Measurements from ENCODE around the gene RTP3. TPM values are rescaled to one million over a fixed set of nuclear protein-coding genes. Genes with fewer than 3 reads are reported as not detected.
A peak's percentile ranks its signal among the peaks of the same experiment; 100 is the strongest.

RTP3 gene
- not detected for polyA plus RNA-seq (2013, experiment 1 of 2)
- polyA plus RNA-seq (2013, experiment 2 of 2), result not detected

DNA sequence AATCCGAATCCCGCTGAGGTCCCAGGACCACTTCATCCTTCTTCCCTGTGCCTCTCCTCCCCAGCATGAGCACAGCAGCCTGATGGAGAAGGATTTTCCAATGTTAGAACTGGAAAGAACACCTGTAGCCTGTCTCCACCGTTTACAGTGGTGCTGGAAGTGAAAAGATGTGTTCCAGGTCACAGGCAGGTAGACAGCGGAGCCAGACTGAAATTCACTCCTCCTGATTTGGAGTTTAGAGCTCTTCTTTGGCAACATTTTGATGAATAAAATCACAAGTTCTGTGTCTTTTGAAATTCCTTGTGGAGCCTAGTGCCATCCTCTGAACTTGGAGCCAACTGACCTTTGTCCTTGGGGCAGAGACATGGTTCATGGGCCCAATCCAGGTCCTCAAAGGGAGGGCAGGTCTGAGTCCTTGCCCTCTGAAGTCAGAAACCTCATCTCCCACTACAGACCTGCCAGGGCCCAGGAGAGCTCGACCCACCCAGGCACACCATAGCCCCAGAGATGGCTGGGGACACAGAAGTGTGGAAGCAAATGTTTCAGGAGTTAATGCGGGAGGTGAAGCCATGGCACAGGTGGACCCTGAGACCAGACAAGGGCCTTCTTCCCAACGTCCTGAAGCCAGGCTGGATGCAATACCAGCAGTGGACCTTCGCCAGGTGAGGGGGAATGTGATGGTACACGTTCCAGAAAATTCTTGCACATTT lies at the start of gene RTP3:
Gene RTP3 (plus strand): TSS at position 421 of the 710 bp plus-strand sequence. CDS start 87 bp downstream, at position 508.
- no peaks in the 10 kb centered on the region for H3K36me3 ChIP-seq (replicated peaks in 1 of 2; ENCODE audit: control insufficient read depth in 2 of 2, insufficient read depth in 2 of 2, low read length in 2 of 2)
- no peaks in the 10 kb centered on the region for H3K79me1 ChIP-seq (ENCODE audit: low read depth, low read length)
- H3K9ac ChIP-seq (ENCODE audit: low read depth, low read length, poor library complexity), result no peak within 1 kb of the TSS
- no peak within 1 kb of the TSS for H4K91ac ChIP-seq (ENCODE audit: low read depth, low read length, poor library complexity)
- peak within 1 kb of the TSS; percentile 44 for H3K23ac ChIP-seq (ENCODE audit: low read depth, low read length, poor library complexity)
- peaks cover 0 to 6% (median 0%) of the 10 kb centered on the region in 3 experiments for H3K27me3 ChIP-seq (ENCODE audit: control insufficient read depth in 3 of 3, insufficient read depth in 3 of 3, low read depth in 1 of 3, low read length in 3 of 3)
- H2BK12ac ChIP-seq (ENCODE audit: low read length), result no peak within 1 kb of the TSS
- H2AK5ac ChIP-seq (ENCODE audit: low read depth, low read length), result peak within 1 kb of the TSS; percentile 40
- H3K9me3 ChIP-seq (replicated peaks in 1 of 2; ENCODE audit: control insufficient read depth in 2 of 2, insufficient read depth in 1 of 2, low read depth in 1 of 2, low read length in 2 of 2), result no peaks in the 10 kb centered on the region
- no peak for DNase-seq (ENCODE audit: low spot score)
- no CpG with 5 or more reads among the region's 9 CpGs for WGBS, 2 donors (ENCODE audit: extremely low coverage in 2 of 2, insufficient read length in 2 of 2, insufficient replicate concordance in 1 of 2)
- H4K8ac ChIP-seq (ENCODE audit: low read depth, low read length), result no peak within 1 kb of the TSS
- no peak within 1 kb of the TSS for H2AFZ ChIP-seq (ENCODE audit: low read length)
- peak within 1 kb of the TSS; percentile 4 for H3K18ac ChIP-seq (ENCODE audit: low read length)
- no peaks in the 10 kb centered on the region for H3K4me1 ChIP-seq (ENCODE audit: control insufficient read depth in 2 of 2, insufficient read depth in 1 of 2, low read depth in 1 of 2, low read length in 2 of 2)
- no peak within 1 kb of the TSS for H3K4ac ChIP-seq (ENCODE audit: low read length)
- H2BK5ac ChIP-seq (ENCODE audit: low read length), result no peak within 1 kb of the TSS
- no peak within 1 kb of the TSS for H3K27ac ChIP-seq (replicated peaks; ENCODE audit: low read length)
- H3K14ac ChIP-seq (ENCODE audit: low read length), result no peak within 1 kb of the TSS
- H2BK120ac ChIP-seq (ENCODE audit: low read depth, low read length), result no peak within 1 kb of the TSS
- H3K4me3 ChIP-seq (ENCODE audit: low read length in 2 of 2), result no peak within 1 kb of the TSS
- no peak within 1 kb of the TSS for H2BK15ac ChIP-seq (ENCODE audit: low read length)
- H3K4me2 ChIP-seq (ENCODE audit: insufficient read depth, low read length, poor library complexity, severe bottlenecking), result no peak within 1 kb of the TSS

DNA sequence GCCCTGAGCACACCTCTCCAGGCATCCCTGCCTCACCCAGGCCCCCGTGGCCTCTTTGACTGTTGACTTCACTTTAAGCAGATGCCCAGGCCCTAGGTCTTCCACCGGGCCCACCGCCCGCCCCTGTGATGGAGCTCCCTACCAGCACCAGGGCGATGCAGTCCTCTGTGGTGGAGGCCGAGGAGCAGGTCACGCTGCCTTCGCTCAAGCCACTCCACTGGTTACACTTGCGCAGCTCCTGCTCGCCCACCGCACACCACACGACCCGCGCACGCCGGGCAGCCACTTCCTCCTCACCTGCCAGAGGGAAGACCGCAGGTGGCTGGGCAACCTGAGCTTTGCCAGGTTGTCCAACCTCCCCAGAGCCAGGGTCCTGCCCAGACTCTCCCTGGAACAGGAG lies 49.1 kb upstream of the RTP3 start:
- Histone ChIP-seq H2AK5ac (ENCODE audit: low read depth, low read length) (no peak overlapping the region), H2BK15ac (ENCODE audit: low read length) (peak overlapping the region; percentile 51), H3K23ac (ENCODE audit: low read depth, low read length, poor library complexity) (no peak overlapping the region), H3K9me3 (replicated peaks in 1 of 2; ENCODE audit: control insufficient read depth in 2 of 2, insufficient read depth in 1 of 2, low read depth in 1 of 2, low read length in 2 of 2) (no peaks in the 10 kb centered on the region), H3K79me1 (ENCODE audit: low read depth, low read length) (no peaks in the 10 kb centered on the region), H2BK12ac (ENCODE audit: low read length) (no peak overlapping the region), H2AFZ (ENCODE audit: low read length) (no peak overlapping the region), H3K14ac (ENCODE audit: low read length) (no peak overlapping the region), H3K4me2 (ENCODE audit: insufficient read depth, low read length, poor library complexity, severe bottlenecking) (no peak overlapping the region), H3K18ac (ENCODE audit: low read length) (peak overlapping the region; percentile 41), H3K4me1 (ENCODE audit: control insufficient read depth in 2 of 2, insufficient read depth in 1 of 2, low read depth in 1 of 2, low read length in 2 of 2) (peaks cover 0 to 2% of the 10 kb centered on the region in 2 donors), H4K8ac (ENCODE audit: low read depth, low read length) (no peak overlapping the region), H3K36me3 (replicated peaks in 1 of 2; ENCODE audit: control insufficient read depth in 2 of 2, insufficient read depth in 2 of 2, low read length in 2 of 2) (no peaks in the 10 kb centered on the region), H3K4me3 (ENCODE audit: low read length in 2 of 2) (no peak overlapping the region), H2BK120ac (ENCODE audit: low read depth, low read length) (no peak overlapping the region), H3K9ac (ENCODE audit: low read depth, low read length, poor library complexity) (no peak overlapping the region), H3K27me3 (ENCODE audit: control insufficient read depth in 3 of 3, insufficient read depth in 3 of 3, low read depth in 1 of 3, low read length in 3 of 3) (no peaks in the 10 kb centered on the region), H3K4ac (ENCODE audit: low read length) (no peak overlapping the region), H3K27ac (replicated peaks; ENCODE audit: low read length) (no peak overlapping the region), H4K91ac (ENCODE audit: low read depth, low read length, poor library complexity) (no peak overlapping the region), H2BK5ac (ENCODE audit: low read length) (no peak overlapping the region)
- WGBS, 2 donors (ENCODE audit: extremely low coverage in 2 of 2, insufficient read length in 2 of 2, insufficient replicate concordance in 1 of 2), result no CpG with 5 or more reads among the region's 17 CpGs
- no peak for DNase-seq (ENCODE audit: low spot score)

DNA sequence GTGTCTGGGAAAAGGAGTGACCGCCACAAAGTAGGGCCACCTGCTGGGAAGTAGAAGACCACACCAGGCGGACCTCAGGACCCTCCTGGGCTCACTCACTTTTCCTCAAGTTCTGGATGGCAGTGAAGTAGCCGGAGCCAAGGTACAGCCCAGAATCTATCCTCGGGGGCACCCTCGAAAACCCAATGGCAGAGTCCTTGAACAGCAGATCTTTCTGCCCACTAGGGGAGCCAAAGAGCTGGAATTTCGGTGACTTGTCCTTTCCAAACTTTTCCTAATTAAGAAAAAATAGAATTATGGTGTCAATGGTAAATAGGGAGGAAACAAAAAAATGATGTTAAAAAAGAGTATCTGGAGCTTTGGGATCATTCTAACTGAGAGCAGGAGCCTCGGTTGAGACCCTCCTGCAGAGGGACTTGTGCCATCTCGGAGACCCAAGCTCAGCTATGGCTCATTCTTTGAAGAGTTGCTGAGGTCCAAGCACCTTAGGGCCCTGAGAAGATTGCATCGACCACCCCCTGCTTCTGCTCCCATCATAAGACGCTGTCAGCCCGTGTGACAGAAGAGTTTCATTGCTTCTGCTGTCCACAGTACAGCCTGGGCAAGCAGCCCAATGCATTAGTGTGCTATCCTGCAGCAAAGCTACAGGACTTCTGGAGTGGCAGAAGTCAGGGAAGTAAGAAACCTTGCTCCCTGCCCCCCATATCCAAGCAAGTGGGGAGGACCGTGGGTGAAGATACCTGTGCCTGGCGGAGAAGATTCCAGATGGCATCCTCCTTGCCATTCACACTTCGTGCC lies 47.8 kb upstream of the RTP3 start:
- Histone ChIP-seq H3K14ac (ENCODE audit: low read length) (no peak overlapping the region), H2BK120ac (ENCODE audit: low read depth, low read length) (no peak overlapping the region), H3K27me3 (ENCODE audit: control insufficient read depth in 3 of 3, insufficient read depth in 3 of 3, low read depth in 1 of 3, low read length in 3 of 3) (no peaks in the 10 kb centered on the region), H3K9ac (ENCODE audit: low read depth, low read length, poor library complexity) (no peak overlapping the region), H2BK15ac (ENCODE audit: low read length) (no peak overlapping the region), H4K8ac (ENCODE audit: low read depth, low read length) (peak overlapping the region; percentile 83), H4K91ac (ENCODE audit: low read depth, low read length, poor library complexity) (no peak overlapping the region), H3K4me2 (ENCODE audit: insufficient read depth, low read length, poor library complexity, severe bottlenecking) (no peak overlapping the region), H3K4me3 (ENCODE audit: low read length in 2 of 2) (no peak overlapping the region), H3K18ac (ENCODE audit: low read length) (no peak overlapping the region), H2AK5ac (ENCODE audit: low read depth, low read length) (no peak overlapping the region), H3K4me1 (ENCODE audit: control insufficient read depth in 2 of 2, insufficient read depth in 1 of 2, low read depth in 1 of 2, low read length in 2 of 2) (peaks cover 0 to 2% of the 10 kb centered on the region in 2 donors), H2BK5ac (ENCODE audit: low read length) (no peak overlapping the region), H3K27ac (replicated peaks; ENCODE audit: low read length) (no peak overlapping the region), H3K79me1 (ENCODE audit: low read depth, low read length) (no peaks in the 10 kb centered on the region), H2BK12ac (ENCODE audit: low read length) (no peak overlapping the region), H2AFZ (ENCODE audit: low read length) (no peak overlapping the region), H3K36me3 (replicated peaks in 1 of 2; ENCODE audit: control insufficient read depth in 2 of 2, insufficient read depth in 2 of 2, low read length in 2 of 2) (no peaks in the 10 kb centered on the region), H3K23ac (ENCODE audit: low read depth, low read length, poor library complexity) (peak overlapping the region; percentile 28), H3K4ac (ENCODE audit: low read length) (peak overlapping the region; percentile 55), H3K9me3 (replicated peaks in 1 of 2; ENCODE audit: control insufficient read depth in 2 of 2, insufficient read depth in 1 of 2, low read depth in 1 of 2, low read length in 2 of 2) (no peaks in the 10 kb centered on the region)
- DNase-seq (ENCODE audit: low spot score), result no peak
- no CpG with 5 or more reads among the region's 14 CpGs for WGBS, 2 donors (ENCODE audit: extremely low coverage in 2 of 2, insufficient read length in 2 of 2, insufficient replicate concordance in 1 of 2)

DNA sequence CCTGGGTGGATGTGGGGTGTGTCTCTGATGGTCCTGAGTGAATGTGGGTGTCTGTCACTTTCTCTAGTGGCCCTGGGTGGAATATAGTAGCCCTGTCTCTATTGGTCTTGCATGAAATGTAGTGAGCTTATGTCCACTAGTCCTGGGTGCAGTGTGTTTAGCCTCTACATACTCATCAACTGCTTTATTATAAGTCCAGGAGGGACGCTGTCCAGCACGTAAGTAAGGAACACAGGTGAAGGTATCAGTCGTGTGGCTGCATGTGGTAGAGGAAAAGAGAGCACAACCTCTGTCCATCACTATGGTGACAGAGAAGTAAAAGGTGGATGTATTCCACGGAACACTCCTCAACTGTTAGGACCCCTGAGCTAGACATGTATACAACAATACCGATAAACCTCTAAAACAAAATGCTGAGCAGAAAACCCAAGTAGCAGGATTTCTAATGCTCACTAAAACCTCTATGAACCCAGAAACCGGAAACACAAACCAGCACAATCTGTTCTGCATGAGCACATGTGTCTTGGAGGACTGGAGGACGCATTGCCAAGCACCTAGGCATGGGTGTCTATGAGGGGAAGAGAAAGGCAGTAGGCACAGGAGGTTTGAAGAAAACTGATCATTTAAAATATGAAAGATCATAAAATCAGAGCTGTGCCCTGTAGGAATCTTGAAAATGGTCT lies 44.1 kb upstream of the RTP3 start:
- Histone ChIP-seq H3K9me3 (replicated peaks in 1 of 2; ENCODE audit: control insufficient read depth in 2 of 2, insufficient read depth in 1 of 2, low read depth in 1 of 2, low read length in 2 of 2) (no peaks in the 10 kb centered on the region), H3K36me3 (replicated peaks in 1 of 2; ENCODE audit: control insufficient read depth in 2 of 2, insufficient read depth in 2 of 2, low read length in 2 of 2) (no peaks in the 10 kb centered on the region), H3K4me3 (ENCODE audit: low read length in 2 of 2) (no peak overlapping the region), H4K8ac (ENCODE audit: low read depth, low read length) (no peak overlapping the region), H2BK15ac (ENCODE audit: low read length) (no peak overlapping the region), H3K4ac (ENCODE audit: low read length) (no peak overlapping the region), H2BK5ac (ENCODE audit: low read length) (no peak overlapping the region), H3K14ac (ENCODE audit: low read length) (no peak overlapping the region), H3K23ac (ENCODE audit: low read depth, low read length, poor library complexity) (no peak overlapping the region), H2AFZ (ENCODE audit: low read length) (no peak overlapping the region), H2AK5ac (ENCODE audit: low read depth, low read length) (no peak overlapping the region), H2BK12ac (ENCODE audit: low read length) (no peak overlapping the region), H2BK120ac (ENCODE audit: low read depth, low read length) (no peak overlapping the region), H3K79me1 (ENCODE audit: low read depth, low read length) (no peaks in the 10 kb centered on the region), H3K27me3 (ENCODE audit: control insufficient read depth in 3 of 3, insufficient read depth in 3 of 3, low read depth in 1 of 3, low read length in 3 of 3) (no peaks in the 10 kb centered on the region), H3K4me2 (ENCODE audit: insufficient read depth, low read length, poor library complexity, severe bottlenecking) (no peak overlapping the region), H3K4me1 (ENCODE audit: control insufficient read depth in 2 of 2, insufficient read depth in 1 of 2, low read depth in 1 of 2, low read length in 2 of 2) (no peaks in the 10 kb centered on the region), H3K9ac (ENCODE audit: low read depth, low read length, poor library complexity) (no peak overlapping the region), H4K91ac (ENCODE audit: low read depth, low read length, poor library complexity) (no peak overlapping the region), H3K27ac (replicated peaks; ENCODE audit: low read length) (no peak overlapping the region), H3K18ac (ENCODE audit: low read length) (no peak overlapping the region)
- no CpG with 5 or more reads among the region's 7 CpGs for WGBS, 2 donors (ENCODE audit: extremely low coverage in 2 of 2, insufficient read length in 2 of 2, insufficient replicate concordance in 1 of 2)
- DNase-seq (ENCODE audit: low spot score), result no peak
